Esophagus (tissue), 2 donors: ENCODE data around the gene MAP7. TPM values are rescaled to one million over a fixed set of nuclear protein-coding genes. Genes with fewer than 3 reads are reported as not detected.

Experiments
- H3K27ac ChIP-seq, 2 donors: one replicate each; pipeline ENCODE4 v1.5.1; 2013; ENCODE audit warnings: low read depth in 2 of 2, mild to moderate bottlenecking in 2 of 2, inconsistent platforms in 1 of 2, low read length in 1 of 2, moderate library complexity in 1 of 2
- H3K27me3 ChIP-seq, 2 donors: one replicate each; pipeline ENCODE4 v1.6.1; 2013; ENCODE audit warnings: low read length in 2 of 2, control low read depth in 1 of 2, mild to moderate bottlenecking in 1 of 2; ENCODE audit not compliant: insufficient read depth in 2 of 2, control insufficient read depth in 1 of 2
- H3K36me3 ChIP-seq, 2 donors: one replicate each; pipeline ENCODE4 v1.6.1; 2013; ENCODE audit warnings: low read length in 1 of 2; ENCODE audit not compliant: control insufficient read depth in 2 of 2, insufficient read depth in 2 of 2
- H3K4me1 ChIP-seq, 2 donors: one replicate each; pipeline ENCODE4 v1.6.1; 2013; ENCODE audit warnings: low read length in 1 of 2; ENCODE audit not compliant: control insufficient read depth in 2 of 2, insufficient read depth in 2 of 2
- H3K4me3 ChIP-seq, 2 donors: one replicate each; pipeline ENCODE4 v1.5.1; 2013; ENCODE audit warnings: low read length in 2 of 2, mild to moderate bottlenecking in 2 of 2, low read depth in 1 of 2, moderate library complexity in 1 of 2
- H3K9me3 ChIP-seq, 2 donors: one replicate each; pipeline ENCODE4 v1.6.1; 2013; ENCODE audit warnings: mild to moderate bottlenecking in 2 of 2, low read depth in 1 of 2, low read length in 1 of 2, moderate library complexity in 1 of 2; ENCODE audit not compliant: control insufficient read depth in 2 of 2, insufficient read depth in 1 of 2
- WGBS, 2 donors: extraction: QIAGEN DNeasy Blood & Tissue Kit; methylation state at CpG; one replicate each; pipeline ENCODE4 v1.1.7; 2013; 5-methylcytosine and 5-hydroxymethylcytosine counted together
- polyA plus RNA-seq, 2 donors: library from polyadenylated mRNA; stranded (reverse); fragments of 200-250 nt; gene quantifications; one replicate each; pipeline ENCODE4 v1.2.3, GENCODE V29; 2013
- donor health status: healthy with polysubstance abuse.
- donor health status: Bipolar disorder and iron deficiency.

MAP7 gene
- polyA plus RNA-seq, 2 donors, result 13.4 to 15.1 TPM

DNA sequence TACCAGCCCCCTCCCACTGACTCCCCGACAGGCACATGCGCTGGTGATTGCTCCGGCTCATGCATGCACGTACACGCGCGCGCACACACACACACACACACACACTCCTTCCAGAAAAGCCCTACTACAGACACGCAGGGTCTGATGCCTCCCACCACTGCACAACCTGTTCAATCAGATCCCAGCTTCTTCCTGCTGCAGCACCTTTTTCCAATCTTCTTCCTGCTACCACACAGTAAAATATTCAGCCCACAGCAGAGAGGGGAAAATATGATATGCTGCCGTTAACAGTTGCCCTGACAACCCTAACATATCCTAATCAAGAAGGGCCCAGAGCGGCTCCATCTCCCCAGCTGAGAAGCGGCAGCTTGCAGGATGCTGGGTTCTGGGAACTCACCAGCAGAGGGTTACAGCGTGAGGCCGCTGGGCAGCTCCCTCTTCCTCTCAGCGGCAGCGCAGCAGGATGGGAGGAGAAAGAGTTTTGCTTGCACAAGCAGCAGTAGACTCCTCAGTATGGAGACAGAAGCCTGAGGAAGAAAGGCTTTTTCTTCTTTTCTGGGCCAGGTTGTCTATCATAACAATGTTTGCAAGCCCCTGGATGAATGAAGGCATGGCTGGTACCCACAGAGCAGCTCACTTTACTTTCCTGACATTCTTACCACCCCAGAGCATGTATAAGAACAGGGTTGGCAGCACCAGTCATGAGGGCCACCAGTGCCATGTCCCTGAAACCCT, 23.9 kb downstream of the MAP7 start:
- no peak overlapping the region for H3K27ac ChIP-seq
- H3K4me3 ChIP-seq, result no peak overlapping the region
- 19 to 41% methylated on average over 16 of the region's 16 CpGs for WGBS, 2 donors
- H3K36me3 ChIP-seq, result no peaks in the 10 kb centered on the region
- no peaks in the 10 kb centered on the region for H3K9me3 ChIP-seq
- H3K27me3 ChIP-seq, result no peaks in the 10 kb centered on the region
- peaks cover 6 to 9% of the 10 kb centered on the region in 2 donors for H3K4me1 ChIP-seq

DNA sequence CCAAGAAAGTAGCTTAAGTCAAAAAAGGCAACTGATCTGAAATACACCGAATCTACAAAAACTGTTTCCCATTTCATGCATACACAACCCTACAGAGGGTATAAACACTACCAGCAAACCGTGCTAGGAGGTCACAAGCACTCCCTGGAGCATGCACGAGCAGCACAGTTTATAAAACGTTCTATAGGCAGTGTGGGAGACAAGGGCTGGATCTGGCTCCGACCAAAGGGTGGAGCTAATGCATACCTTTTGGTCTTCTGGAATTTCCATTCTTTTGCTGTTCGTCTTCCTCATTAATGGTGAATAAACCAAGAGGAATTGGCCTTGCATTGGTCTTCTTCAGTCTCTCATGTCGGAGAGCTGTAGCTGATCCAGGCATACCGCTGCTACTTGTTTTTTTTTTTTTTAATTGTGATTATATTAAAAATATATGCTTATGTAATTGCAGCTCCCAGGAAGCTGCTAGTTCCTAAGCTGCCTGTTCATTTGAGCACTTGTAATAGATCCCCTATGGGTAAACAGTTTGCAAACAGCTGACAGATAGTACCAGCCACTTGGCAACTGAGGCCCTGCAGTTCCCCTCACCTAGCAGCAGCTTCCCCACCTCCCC, 24.5 kb downstream of the MAP7 start:
- no peaks in the 10 kb centered on the region for H3K36me3 ChIP-seq
- H3K27me3 ChIP-seq, result no peaks in the 10 kb centered on the region
- H3K4me1 ChIP-seq, result peaks cover 6 to 12% of the 10 kb centered on the region in 2 donors
- H3K4me3 ChIP-seq, result no peak overlapping the region
- H3K27ac ChIP-seq, result no peak overlapping the region
- H3K9me3 ChIP-seq, result no peaks in the 10 kb centered on the region
- WGBS, 2 donors, result 34 to 43% methylated on average over 8 of the region's 8 CpGs

DNA sequence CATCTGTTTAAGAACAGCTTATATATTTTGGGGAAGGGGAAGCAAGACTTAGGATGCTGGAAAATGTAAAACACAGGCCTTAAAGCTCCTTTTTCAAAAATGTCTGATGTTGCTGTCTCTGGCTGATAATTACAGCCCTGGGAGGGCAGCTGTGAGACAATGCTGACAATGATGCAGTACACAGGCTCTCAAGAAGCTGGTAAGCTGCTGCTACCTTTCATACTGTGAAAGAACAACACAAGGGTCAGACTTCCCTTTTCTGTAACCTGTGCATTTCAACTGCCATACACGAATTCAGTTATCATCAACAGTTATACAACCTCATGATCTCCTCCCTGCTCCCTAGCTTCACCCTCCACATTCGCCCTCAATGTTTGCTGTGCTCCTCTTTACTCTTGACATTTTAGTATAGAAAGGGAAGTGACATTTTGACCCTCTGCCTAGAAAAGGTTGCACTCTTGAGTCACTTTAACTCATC, 25.2 kb downstream of the MAP7 start:
- no peak overlapping the region for H3K27ac ChIP-seq
- H3K9me3 ChIP-seq, result no peaks in the 10 kb centered on the region
- no peaks in the 10 kb centered on the region for H3K27me3 ChIP-seq
- H3K36me3 ChIP-seq, result no peaks in the 10 kb centered on the region
- peaks cover 8 to 13% of the 10 kb centered on the region in 2 donors for H3K4me1 ChIP-seq
- no peak overlapping the region for H3K4me3 ChIP-seq
- WGBS, 2 donors, result 65 to 77% methylated on average over 2 of the region's 2 CpGs

DNA sequence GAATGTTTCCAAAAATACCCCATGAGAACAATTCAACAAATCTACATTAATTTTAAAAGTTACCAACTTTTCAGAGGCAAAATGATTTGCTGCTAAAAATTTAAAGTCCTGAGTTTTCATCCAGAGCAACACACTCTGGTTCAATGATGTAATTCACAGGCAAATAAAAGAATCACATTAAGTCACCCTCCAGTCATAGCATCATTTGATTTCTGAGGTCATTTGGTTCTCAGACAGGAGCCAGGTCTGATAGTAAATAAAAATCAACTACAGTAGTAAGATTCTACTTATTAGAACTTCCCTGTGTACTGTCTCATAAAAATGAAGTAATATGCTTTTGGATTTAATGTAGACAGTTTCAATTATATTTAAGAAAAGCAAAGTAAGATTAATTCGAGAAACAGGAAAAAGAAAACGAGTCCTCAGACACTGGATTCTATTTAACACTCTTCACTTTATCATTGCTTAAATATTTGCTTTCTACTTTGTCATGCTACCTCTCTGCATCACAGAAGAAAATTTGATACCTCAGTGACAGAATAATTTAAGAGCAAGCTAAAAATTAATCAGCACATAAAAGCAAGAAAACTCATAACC, 25.8 kb downstream of the MAP7 start:
- no peak overlapping the region for H3K27ac ChIP-seq
- peaks cover 8 to 13% of the 10 kb centered on the region in 2 donors for H3K4me1 ChIP-seq
- WGBS, 2 donors, result 46 to 71% methylated on average over 2 of the region's 2 CpGs
- no peaks in the 10 kb centered on the region for H3K9me3 ChIP-seq
- no peak overlapping the region for H3K4me3 ChIP-seq
- no peaks in the 10 kb centered on the region for H3K36me3 ChIP-seq
- no peaks in the 10 kb centered on the region for H3K27me3 ChIP-seq

DNA sequence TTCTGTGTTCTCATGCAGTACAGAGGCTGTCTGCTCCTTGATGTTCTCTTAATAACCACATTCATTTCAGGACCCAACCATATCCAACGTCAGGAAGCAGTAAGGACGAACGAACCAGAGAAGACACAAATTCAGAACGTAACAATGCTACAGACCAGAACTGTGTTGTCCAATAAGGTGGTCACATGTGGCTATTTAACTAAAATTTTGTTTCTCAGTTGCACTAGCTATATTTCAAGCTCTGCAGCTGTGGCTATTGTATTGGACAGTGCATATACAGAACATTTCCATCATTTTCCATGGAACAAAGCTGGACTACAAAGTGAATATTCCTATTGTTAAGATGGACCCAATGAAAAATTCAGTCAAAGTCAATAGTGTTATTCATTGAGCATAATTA, 27.0 kb downstream of the MAP7 start:
- no peaks in the 10 kb centered on the region for H3K27me3 ChIP-seq
- H3K36me3 ChIP-seq, result no peaks in the 10 kb centered on the region
- H3K27ac ChIP-seq, result no peak overlapping the region
- H3K4me3 ChIP-seq, result no peak overlapping the region
- no peaks in the 10 kb centered on the region for H3K9me3 ChIP-seq
- H3K4me1 ChIP-seq, result peaks cover 8 to 13% of the 10 kb centered on the region in 2 donors
- 84 to 93% methylated on average over 4 of the region's 4 CpGs for WGBS, 2 donors

DNA sequence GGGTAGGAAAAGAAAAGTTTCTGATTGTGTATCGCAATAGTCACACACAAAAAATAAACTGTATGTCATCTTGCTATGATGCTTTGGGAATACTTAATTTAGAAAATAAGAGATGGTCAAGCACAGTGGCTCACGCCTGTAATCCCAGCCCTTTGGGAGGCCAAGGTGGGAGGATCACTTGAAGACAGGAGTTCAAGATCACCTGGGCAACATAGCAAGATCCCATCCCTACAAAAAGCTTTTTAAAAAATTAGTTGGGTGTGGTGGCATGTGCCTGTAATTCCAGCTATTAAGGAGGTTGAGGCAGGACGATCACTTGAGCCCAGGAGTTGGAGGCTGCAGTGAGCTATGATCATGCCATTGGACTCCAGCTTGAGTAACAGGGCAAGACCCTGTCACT, 27.6 kb downstream of the MAP7 start:
- H3K27me3 ChIP-seq, result no peaks in the 10 kb centered on the region
- no peaks in the 10 kb centered on the region for H3K9me3 ChIP-seq
- H3K4me1 ChIP-seq, result peaks cover 8 to 13% of the 10 kb centered on the region in 2 donors
- H3K4me3 ChIP-seq, result no peak overlapping the region
- H3K36me3 ChIP-seq, result no peaks in the 10 kb centered on the region
- H3K27ac ChIP-seq, result no peak overlapping the region
- 91 to 95% methylated on average over 3 of the region's 3 CpGs for WGBS, 2 donors

DNA sequence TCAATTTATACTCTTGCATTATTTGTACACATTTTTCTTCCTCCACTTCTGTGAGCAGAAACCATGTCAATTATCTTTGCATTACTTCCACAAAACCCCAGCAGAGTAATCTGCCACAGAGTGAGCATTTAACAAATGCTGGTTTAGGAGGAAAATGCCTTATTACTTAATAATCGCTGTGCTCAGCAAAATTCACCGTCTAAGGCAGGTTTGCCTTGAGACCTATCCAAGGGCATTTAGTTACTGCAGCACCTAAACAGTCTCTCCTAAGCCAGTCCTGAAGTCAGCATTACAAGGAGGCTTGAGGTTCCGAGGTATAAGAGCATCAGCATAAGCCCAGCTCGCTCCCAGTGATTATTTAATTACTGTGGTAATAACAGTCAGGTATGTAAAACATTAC, 28.3 kb downstream of the MAP7 start:
- H3K4me3 ChIP-seq, result no peak overlapping the region
- 87 to 90% methylated on average over 4 of the region's 4 CpGs for WGBS, 2 donors
- H3K9me3 ChIP-seq, result no peaks in the 10 kb centered on the region
- no peak overlapping the region for H3K27ac ChIP-seq
- H3K36me3 ChIP-seq, result no peaks in the 10 kb centered on the region
- no peaks in the 10 kb centered on the region for H3K27me3 ChIP-seq
- H3K4me1 ChIP-seq, result peaks cover 8 to 13% of the 10 kb centered on the region in 2 donors

DNA sequence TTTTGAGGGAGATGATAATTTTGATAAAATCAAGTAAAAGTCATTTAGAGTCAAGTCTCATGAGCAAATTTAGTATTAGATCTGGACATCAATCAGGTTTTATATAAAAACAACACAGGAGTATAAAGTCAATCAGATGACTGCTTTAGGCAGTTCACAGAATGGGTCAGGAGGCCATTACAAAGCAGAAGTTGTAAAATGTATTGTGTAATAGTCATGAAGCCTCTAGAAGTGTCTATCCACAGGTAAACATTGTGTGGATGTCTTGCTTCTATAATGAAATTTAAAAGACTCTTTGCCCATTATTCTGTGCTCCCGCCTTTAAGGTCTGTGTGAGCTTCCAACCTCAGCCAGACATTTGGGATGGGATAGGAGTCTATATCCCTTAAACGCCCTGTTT, 28.8 kb downstream of the MAP7 start:
- Histone ChIP-seq H3K27me3 (no peaks in the 10 kb centered on the region), H3K36me3 (no peaks in the 10 kb centered on the region), H3K9me3 (no peaks in the 10 kb centered on the region), H3K4me1 (peaks cover 5 to 8% of the 10 kb centered on the region in 2 donors), H3K4me3 (no peak overlapping the region), H3K27ac (no peak overlapping the region)
- WGBS, 2 donors, result 89 to 93% methylated on average over 2 of the region's 2 CpGs

DNA sequence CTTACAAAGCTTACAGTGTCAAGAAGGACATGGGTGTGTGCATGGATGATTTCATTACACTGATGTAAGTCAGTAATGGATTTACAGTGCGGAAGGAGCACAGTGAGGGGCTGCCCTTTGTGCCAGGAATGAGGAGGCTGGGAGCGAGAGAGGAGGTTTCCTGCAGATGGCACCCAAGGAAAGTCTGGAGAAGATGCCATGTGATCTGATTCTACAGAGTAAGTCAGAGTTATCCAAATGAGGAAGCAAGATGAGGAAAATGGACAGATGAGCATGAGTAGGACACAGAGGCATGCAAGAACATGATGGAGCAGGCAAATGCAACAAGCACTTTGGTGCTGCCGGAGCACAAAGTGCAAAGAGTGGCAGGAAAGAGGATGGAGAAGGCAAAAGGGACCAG, 29.7 kb downstream of the MAP7 start:
- peaks cover 2 to 3% of the 10 kb centered on the region in 2 donors for H3K4me1 ChIP-seq
- no peaks in the 10 kb centered on the region for H3K9me3 ChIP-seq
- H3K36me3 ChIP-seq, result no peaks in the 10 kb centered on the region
- WGBS, 2 donors, result 70 to 78% methylated on average over 3 of the region's 3 CpGs
- H3K27me3 ChIP-seq, result no peaks in the 10 kb centered on the region
- no peak overlapping the region for H3K27ac ChIP-seq
- no peak overlapping the region for H3K4me3 ChIP-seq
